GM12874 (cell line): ENCODE measurements around the gene RRP8.

Source experiments
- CTCF ChIP-seq: IDR thresholded peaks from 2 replicates; pipeline ENCODE4 v1.5.1; 2011; ENCODE audit warnings: low read depth, mild to moderate bottlenecking, control low read depth, low read length, moderate library complexity; ENCODE audit not compliant: insufficient read depth

RRP8 gene

GRCh38 chr11:6567371-6567745 lies 36.1 kb downstream of the RRP8 start:
- no peak for TF ChIP-seq CTCF

GRCh38 chr11:6566704-6567370 lies 36.6 kb downstream of the RRP8 start:
- no peak for TF ChIP-seq CTCF

GRCh38 chr11:6565988-6566703 lies 37.3 kb downstream of the RRP8 start:
- no peak for TF ChIP-seq CTCF

- no peak for TF ChIP-seq CTCF
Measured at GRCh38 chr11:6565325-6565724, 38.1 kb downstream of the RRP8 start.

GRCh38 chr11:6563667-6564066 lies 39.7 kb downstream of the RRP8 start:
- no peak for TF ChIP-seq CTCF

- TF ChIP-seq CTCF, result no peak
Measured at GRCh38 chr11:6563121-6563619, 40.2 kb downstream of the RRP8 start.

- TF ChIP-seq CTCF, result no peak
Measured at GRCh38 chr11:6561288-6561687, 42.1 kb downstream of the RRP8 start.
